ENCODE data around the gene ATF5.

The ATF5 gene

GRCh38 chr19:49977881-49978280, 48.9 kb downstream of the ATF5 start:
- no peak for DNase-seq

DNA sequence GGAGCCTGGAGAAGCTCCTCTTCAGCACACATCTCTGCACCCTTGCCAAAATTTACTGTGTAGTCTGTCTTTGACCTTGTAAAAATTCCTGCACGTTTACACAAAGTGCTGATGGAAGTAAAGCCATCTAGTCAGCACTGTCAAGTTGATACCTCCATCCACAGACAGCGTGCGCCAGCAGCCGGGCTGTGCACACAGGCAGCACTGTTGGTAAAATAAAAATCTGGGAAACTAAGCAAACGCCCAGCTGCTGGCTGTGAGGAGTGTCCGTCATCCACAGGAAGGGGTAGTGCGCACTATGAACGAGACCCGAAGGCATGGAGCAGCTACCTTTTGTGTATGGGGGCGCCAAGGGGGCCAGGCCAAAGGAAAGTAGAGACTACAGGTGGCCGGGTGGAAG, 49.3 kb downstream of the ATF5 start:
- DNase-seq, result no peak

DNA sequence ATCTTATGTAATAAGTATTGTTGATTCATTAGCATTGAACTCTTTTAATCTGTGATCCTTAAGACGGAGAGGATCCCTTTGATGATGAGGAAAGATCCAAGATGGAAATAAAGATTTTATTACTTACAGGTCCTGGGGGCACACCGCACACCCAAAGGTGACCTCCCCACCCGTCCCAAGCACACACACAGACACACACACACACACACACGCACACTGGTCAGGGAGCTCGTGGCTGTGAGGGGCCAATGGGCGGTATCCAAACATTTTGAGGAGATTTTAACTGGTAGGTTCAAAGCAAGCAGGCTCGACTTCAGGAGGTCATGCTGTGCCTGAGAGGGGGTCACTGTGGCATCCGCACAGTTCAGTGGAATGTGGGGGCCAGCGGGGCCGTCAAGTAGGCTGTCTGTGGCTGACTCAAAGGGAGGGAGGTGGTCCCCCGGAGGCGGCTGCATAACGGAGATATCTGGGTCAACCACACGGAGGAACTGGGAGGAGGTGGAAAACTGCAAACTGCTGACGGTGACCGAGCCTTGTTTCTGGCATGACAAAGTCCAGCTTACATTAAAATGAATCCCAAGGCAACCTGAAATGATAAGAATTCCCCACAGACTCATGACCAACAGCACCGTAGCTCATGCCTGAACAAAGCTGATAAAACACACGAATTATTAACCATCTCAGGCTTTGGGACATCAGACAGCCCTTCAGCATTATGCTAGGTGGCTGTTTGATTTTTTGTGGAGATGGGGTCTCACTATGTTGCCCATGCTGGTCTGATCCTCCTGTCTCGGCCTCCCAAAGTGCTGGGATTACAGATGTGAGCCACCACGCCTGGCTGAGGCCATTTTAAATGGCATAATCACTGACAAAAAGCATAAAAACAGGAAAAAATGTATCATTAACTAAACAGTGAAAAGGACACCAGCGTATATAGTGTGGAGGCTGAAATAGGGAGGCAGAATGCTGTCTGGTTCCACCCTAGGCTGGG, 52.9 kb downstream of the ATF5 start:
- no peak for DNase-seq
